PC-9 (cell line): ENCODE results near the gene RPL29.

Experiments
- CTCF ChIP-seq: fragments of 200-600 bp; sonication (generic); conservative IDR thresholded peaks from 2 replicates; pipeline ENCODE4 v1.6.1; 2017; ENCODE audit warnings: mixed run types, antibody characterized with exemption, mild to moderate bottlenecking, moderate library complexity
- EZH2 ChIP-seq: fragments of 200-600 bp; sonication (generic); IDR thresholded peaks from 2 replicates; pipeline ENCODE4 v1.8.0; 2017; ENCODE audit warnings: antibody characterized with exemption, low read depth

- TF ChIP-seq EZH2, result no peak
- TF ChIP-seq CTCF, result no peak
Measured at GRCh38 chr3:52025453-52025852, 29.8 kb upstream of the RPL29 start.
